Hematopoietic multipotent progenitor cell (in vitro differentiated cells): ENCODE results near the gene PSMG2. TPM values are rescaled to one million over a fixed set of nuclear protein-coding genes. Genes with fewer than 3 reads are reported as not detected.
"Not testable (repeated sequence)": the region's sequence is repeated elsewhere in the genome, so short reads cannot be mapped to it uniquely, and the experiment has no call there.

Source experiments
- DNase-seq, 3 donors: peaks; one replicate each; pipeline ENCODE4 v3.0.0-alpha.2; 2011 to 2015; ENCODE audit warnings: low read depth in 2 of 3, low spot score in 2 of 3
- small RNA-seq: library from RNA; depleted of rRNA; stranded (forward); fragments of <200 nt; gene quantifications from one replicate; pipeline ENCODE3, GENCODE V24; 2012
- total RNA-seq: library from RNA; depleted of rRNA; stranded (reverse); fragments of >200 nt; gene quantifications from one replicate; pipeline ENCODE4 v1.2.3, GENCODE V29; 2012

The PSMG2 gene
- total RNA-seq, 1 donor, result 58.7 TPM

DNA sequence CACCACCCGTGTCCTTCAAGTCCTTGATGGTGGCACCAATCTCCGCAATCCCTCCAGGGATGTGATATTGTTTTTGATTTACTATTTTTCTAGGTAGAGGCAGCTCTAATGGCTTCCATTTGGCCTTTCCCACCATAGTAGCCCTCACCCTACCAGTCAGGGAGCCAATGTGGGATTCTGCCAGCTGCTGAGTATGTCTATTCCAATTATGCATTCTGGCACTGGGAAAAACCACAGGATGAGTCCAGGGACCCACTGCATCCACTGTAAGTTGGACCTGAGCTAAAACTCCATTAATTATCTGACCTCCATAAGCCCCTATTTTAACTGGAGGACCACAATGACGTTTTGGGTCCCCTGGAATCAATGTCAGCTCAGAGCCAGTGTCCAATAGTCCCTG lies 55.7 kb downstream of the PSMG2 start:
- DNase-seq, result not testable (repeated sequence)

- no peak for DNase-seq
Observed at GRCh38 chr18:12765126-12765525, 62.3 kb downstream of the PSMG2 start.

- DNase-seq, result no peak
Observed at GRCh38 chr18:12765586-12765985, 62.7 kb downstream of the PSMG2 start.

- no peak for DNase-seq
Observed at GRCh38 chr18:12766986-12767433, 64.2 kb downstream of the PSMG2 start.

GRCh38 chr18:12767580-12768155 lies 64.8 kb downstream of the PSMG2 start:
- DNase-seq, result no peak

- no peak for DNase-seq
Observed at GRCh38 chr18:12768625-12769024, 65.8 kb downstream of the PSMG2 start.

DNA sequence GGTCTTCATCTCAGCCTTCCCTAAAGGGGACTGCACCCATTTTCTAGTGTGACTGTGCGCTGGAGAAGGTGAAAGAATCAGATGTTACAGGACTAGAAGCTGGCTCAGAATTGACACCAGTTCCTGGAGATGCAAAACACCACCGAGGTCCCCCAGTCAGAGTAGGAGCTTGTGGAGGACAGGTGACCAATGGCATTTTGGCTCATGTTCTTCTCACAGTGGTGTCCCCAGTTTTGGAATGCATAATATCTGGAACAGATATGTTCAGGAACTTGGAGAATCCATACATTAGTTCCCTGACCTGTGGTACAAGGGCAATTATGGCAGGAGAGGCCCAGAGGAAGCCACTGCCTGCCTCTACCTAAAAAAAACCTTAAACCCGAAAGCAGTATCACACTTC lies 66.3 kb downstream of the PSMG2 start:
- DNase-seq, result no peak

DNA sequence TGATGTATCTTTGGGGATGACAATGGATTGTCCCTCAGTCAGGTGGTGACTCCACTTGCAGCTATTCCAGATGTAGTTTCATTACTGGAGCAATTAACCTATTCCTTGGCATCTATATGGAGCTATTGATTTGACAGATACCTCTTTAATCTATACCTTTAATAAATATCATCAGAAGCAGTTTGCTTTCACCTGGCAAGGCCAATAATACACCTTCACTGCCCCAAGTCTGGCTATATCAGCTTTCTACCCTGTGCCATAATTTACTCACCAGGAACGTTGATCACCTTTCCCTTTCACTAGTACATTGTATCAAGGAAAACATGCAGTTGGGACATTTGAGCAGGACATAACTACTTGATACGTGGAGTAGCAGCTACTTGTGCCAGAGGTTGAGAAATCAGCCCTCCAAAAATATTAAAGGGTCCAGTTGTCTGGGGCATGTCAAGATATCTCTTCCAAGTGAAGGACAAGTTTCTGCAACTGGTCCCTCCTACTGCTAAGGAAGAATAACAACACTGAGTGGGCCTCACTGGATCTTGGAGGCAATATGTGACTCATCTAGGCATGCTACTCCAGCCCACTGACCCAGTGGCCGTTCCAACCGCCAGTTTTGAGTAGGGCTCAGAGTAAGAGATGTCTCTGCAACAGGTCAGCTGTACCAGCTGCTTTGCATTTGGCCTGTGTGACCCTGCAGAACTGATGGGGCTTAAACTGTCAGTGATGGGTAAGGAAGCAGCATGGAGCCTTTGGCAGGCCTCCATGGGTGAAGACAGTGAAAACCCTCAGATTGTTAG lies 67.0 kb downstream of the PSMG2 start:
- no peak for DNase-seq

- no peak for DNase-seq
Observed at GRCh38 chr18:12770469-12771219, 67.8 kb downstream of the PSMG2 start.

- DNase-seq, result no peak
Observed at GRCh38 chr18:12772111-12772510, 69.3 kb downstream of the PSMG2 start.

- DNase-seq, result no peak
Observed at GRCh38 chr18:12773369-12773768, 70.5 kb downstream of the PSMG2 start.

- no peak for DNase-seq
Observed at GRCh38 chr18:12774982-12775381, 72.1 kb downstream of the PSMG2 start.

Small RNAs within 50 kb of the gene (small RNA-seq; reads per million reads assigned to genes)
- not detected for gene RF00019

Other genes starting within 250 kb of the PSMG2 start
- gene SPIRE1, start 44.9 kb upstream of the PSMG2 start, total RNA-seq, result 7.0 TPM
- gene CEP76, start 319 bp upstream of the PSMG2 start, total RNA-seq, result 5.9 TPM
- gene PTPN2, start 181.2 kb downstream of the PSMG2 start, total RNA-seq, result 18.3 TPM
- gene SEH1L, start 245.0 kb downstream of the PSMG2 start, total RNA-seq, result 36.4 TPM